OCI-LY7 (cell line): Measurements from ENCODE around the gene MC3R.

Source experiments
- CTCF ChIP-seq: fragments of 200-600 bp; sonication (generic); conservative IDR thresholded peaks from 2 replicates; pipeline ENCODE4 v1.5.1; 2014; ENCODE audit warnings: mild to moderate bottlenecking, antibody characterized with exemption, low read length, moderate library complexity, mixed read lengths
- EZH2phosphoT487 ChIP-seq: fragments of 200-600 bp; sonication (generic); IDR thresholded peaks from 2 replicates; pipeline ENCODE4 v1.6.1; 2018; ENCODE audit warnings: low read depth, borderline replicate concordance, mild to moderate bottlenecking, mixed run types, antibody characterized with exemption, low read length, moderate library complexity, mixed read lengths

GRCh38 chr20:56223352-56223751 lies 25.2 kb upstream of the MC3R start:
- TF ChIP-seq CTCF (no peak), EZH2phosphoT487 (no peak)
